DOHH2 (cell line): ENCODE measurements around the gene FAM219A.

Experiments used
- H3F3A ChIP-seq: fragments of 200-600 bp; sonication (generic), shearing (Covaris generic); 2 replicates; pipeline ENCODE4 v1.6.0; 2016; ENCODE audit warnings: antibody characterized with exemption, mild to moderate bottlenecking; ENCODE audit not compliant: control insufficient read depth, insufficient read depth
- H3K27ac ChIP-seq: fragments of 200-600 bp; sonication (generic); 2 replicates; pipeline ENCODE4 v1.5.1; 2014; ENCODE audit warnings: low read depth, mild to moderate bottlenecking, low read length, moderate library complexity
- H3K27me3 ChIP-seq: fragments of 200-600 bp; sonication (generic); 2 replicates; pipeline ENCODE4 v1.6.1; 2014; ENCODE audit warnings: mild to moderate bottlenecking, low read length, mixed read lengths; ENCODE audit not compliant: control insufficient read depth
- H3K36me3 ChIP-seq: fragments of 200-600 bp; sonication (generic); 2 replicates; pipeline ENCODE4 v1.6.1; 2014; ENCODE audit warnings: mild to moderate bottlenecking, low read length, moderate library complexity, mixed read lengths; ENCODE audit not compliant: control insufficient read depth
- H3K4me1 ChIP-seq: fragments of 200-600 bp; sonication (generic); 2 replicates; pipeline ENCODE4 v1.6.1; 2014; ENCODE audit warnings: mild to moderate bottlenecking, low read length, mixed read lengths; ENCODE audit not compliant: control insufficient read depth
- H3K4me2 ChIP-seq: fragments of 200-600 bp; sonication (generic); 2 replicates; pipeline ENCODE4 v1.6.0; 2014; ENCODE audit warnings: mild to moderate bottlenecking, low read length, moderate library complexity
- H3K4me3 ChIP-seq: fragments of 200-600 bp; sonication (generic); 2 replicates; pipeline ENCODE4 v1.5.1; 2014; ENCODE audit warnings: mild to moderate bottlenecking, low read length, mixed read lengths
- H3K79me2 ChIP-seq: fragments of 200-600 bp; sonication (generic); 2 replicates; pipeline ENCODE4 v1.6.1; 2014; ENCODE audit warnings: mild to moderate bottlenecking, low read length, mixed read lengths; ENCODE audit not compliant: control insufficient read depth
- H3K9me2 ChIP-seq: fragments of 200-600 bp; sonication (generic); replicated peaks from 2 replicates; pipeline ENCODE4 v1.6.1; 2014; ENCODE audit warnings: mild to moderate bottlenecking, low read length, mixed read lengths; ENCODE audit not compliant: control insufficient read depth
- H3K9me3 ChIP-seq: fragments of 200-600 bp; sonication (generic); 2 replicates; pipeline ENCODE4 v1.6.1; 2014; ENCODE audit warnings: antibody characterized with exemption, low read length, mixed read lengths; ENCODE audit not compliant: control insufficient read depth, insufficient read depth
- H4K20me1 ChIP-seq: fragments of 200-600 bp; sonication (generic); 2 replicates; pipeline ENCODE4 v1.6.0; 2014; ENCODE audit warnings: low read depth, mild to moderate bottlenecking, antibody characterized with exemption, low read length, moderate library complexity; ENCODE audit not compliant: control insufficient read depth, insufficient read depth
- EZH2phosphoT487 ChIP-seq: fragments of 200-600 bp; sonication (generic); IDR thresholded peaks from 2 replicates; pipeline ENCODE4 v1.6.1; 2017; ENCODE audit warnings: borderline replicate concordance, mild to moderate bottlenecking, antibody characterized with exemption, low read length, moderate library complexity, mixed read lengths
- TF ChIP-seq, protein P1 (sequence below): fragments of 200-600 bp; sonication (generic); IDR thresholded peaks from one replicate; pipeline ENCODE4 v1.5.1; 2014; ENCODE audit warnings: antibody characterized with exemption, mild to moderate bottlenecking, low read depth, low read length; ENCODE audit not compliant: poor library complexity, severe bottlenecking

FAM219A gene

DNA sequence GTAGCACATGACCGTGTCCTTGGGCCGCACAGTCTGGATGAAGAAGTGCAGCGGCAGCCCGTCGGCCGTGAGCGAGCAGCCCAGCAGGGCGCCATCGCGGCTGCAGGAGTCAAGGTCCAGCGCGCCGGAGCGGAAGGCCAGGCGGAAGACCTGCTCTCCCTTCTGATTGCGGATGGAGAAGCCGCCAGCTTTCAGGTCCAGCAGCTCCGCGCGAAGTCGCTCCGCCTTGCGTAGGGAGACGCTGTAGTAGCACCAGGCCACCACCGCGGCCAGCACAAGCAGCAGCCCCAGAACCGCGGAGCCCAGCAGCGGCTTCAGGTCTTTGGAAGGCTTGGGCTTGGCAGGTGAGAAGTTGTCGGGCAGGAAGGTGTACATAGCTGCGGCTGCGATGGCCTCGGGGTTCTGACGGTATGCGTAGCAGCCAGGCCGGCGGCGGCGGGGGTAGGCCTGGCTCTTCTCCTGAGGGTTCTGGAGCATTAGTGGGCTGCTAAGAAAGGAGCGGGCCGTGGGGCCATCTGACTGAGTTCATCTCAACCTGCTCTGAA lies 85.8 kb downstream of the FAM219A start:
- no peaks in the 10 kb centered on the region for H3K79me2 ChIP-seq
- no peaks in the 10 kb centered on the region for H3K27me3 ChIP-seq
- H3F3A ChIP-seq, result no peaks in the 10 kb centered on the region
- no peak overlapping the region for H3K4me3 ChIP-seq
- TF ChIP-seq, protein P1, sequence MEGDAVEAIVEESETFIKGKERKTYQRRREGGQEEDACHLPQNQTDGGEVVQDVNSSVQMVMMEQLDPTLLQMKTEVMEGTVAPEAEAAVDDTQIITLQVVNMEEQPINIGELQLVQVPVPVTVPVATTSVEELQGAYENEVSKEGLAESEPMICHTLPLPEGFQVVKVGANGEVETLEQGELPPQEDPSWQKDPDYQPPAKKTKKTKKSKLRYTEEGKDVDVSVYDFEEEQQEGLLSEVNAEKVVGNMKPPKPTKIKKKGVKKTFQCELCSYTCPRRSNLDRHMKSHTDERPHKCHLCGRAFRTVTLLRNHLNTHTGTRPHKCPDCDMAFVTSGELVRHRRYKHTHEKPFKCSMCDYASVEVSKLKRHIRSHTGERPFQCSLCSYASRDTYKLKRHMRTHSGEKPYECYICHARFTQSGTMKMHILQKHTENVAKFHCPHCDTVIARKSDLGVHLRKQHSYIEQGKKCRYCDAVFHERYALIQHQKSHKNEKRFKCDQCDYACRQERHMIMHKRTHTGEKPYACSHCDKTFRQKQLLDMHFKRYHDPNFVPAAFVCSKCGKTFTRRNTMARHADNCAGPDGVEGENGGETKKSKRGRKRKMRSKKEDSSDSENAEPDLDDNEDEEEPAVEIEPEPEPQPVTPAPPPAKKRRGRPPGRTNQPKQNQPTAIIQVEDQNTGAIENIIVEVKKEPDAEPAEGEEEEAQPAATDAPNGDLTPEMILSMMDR, result no peak
- no peak for TF ChIP-seq EZH2phosphoT487
- no peaks in the 10 kb centered on the region for H4K20me1 ChIP-seq
- H3K36me3 ChIP-seq, result no peaks in the 10 kb centered on the region
- H3K9me3 ChIP-seq, result no peaks in the 10 kb centered on the region; the same call in 1 of the 2 replicates
- H3K9me2 ChIP-seq, result no peaks in the 10 kb centered on the region
- no peak overlapping the region for H3K4me2 ChIP-seq
- peaks cover 19% of the 10 kb centered on the region for H3K4me1 ChIP-seq
- H3K27ac ChIP-seq, result no peak overlapping the region

GRCh38 chr9:34371886-34372466 lies 86.4 kb downstream of the FAM219A start:
- Histone ChIP-seq H3K79me2 (no peaks in the 10 kb centered on the region), H3F3A (no peaks in the 10 kb centered on the region), H3K4me1 (peaks cover 14% of the 10 kb centered on the region), H3K4me2 (no peak overlapping the region), H3K9me3 (no peaks in the 10 kb centered on the region; the same call in 1 of the 2 replicates), H3K27me3 (no peaks in the 10 kb centered on the region), H4K20me1 (no peaks in the 10 kb centered on the region), H3K36me3 (no peaks in the 10 kb centered on the region), H3K4me3 (no peak overlapping the region), H3K27ac (no peak overlapping the region), H3K9me2 (no peaks in the 10 kb centered on the region)
- TF ChIP-seq EZH2phosphoT487, result no peak
- TF ChIP-seq, protein P1, result no peak

GRCh38 chr9:34370970-34371880 lies 87.1 kb downstream of the FAM219A start:
- H3K27ac ChIP-seq, result no peak overlapping the region
- no peaks in the 10 kb centered on the region for H3K36me3 ChIP-seq
- H3K4me1 ChIP-seq, result peaks cover 12% of the 10 kb centered on the region
- H4K20me1 ChIP-seq, result no peaks in the 10 kb centered on the region
- H3K9me3 ChIP-seq, result no peaks in the 10 kb centered on the region; the same call in 1 of the 2 replicates
- H3K9me2 ChIP-seq, result no peaks in the 10 kb centered on the region
- no peak overlapping the region for H3K4me2 ChIP-seq
- no peaks in the 10 kb centered on the region for H3K79me2 ChIP-seq
- TF ChIP-seq, protein P1, result no peak
- no peak for TF ChIP-seq EZH2phosphoT487
- no peaks in the 10 kb centered on the region for H3K27me3 ChIP-seq
- no peaks in the 10 kb centered on the region for H3F3A ChIP-seq
- no peak overlapping the region for H3K4me3 ChIP-seq
